ENCODE results near the gene RFX1.

DNA sequence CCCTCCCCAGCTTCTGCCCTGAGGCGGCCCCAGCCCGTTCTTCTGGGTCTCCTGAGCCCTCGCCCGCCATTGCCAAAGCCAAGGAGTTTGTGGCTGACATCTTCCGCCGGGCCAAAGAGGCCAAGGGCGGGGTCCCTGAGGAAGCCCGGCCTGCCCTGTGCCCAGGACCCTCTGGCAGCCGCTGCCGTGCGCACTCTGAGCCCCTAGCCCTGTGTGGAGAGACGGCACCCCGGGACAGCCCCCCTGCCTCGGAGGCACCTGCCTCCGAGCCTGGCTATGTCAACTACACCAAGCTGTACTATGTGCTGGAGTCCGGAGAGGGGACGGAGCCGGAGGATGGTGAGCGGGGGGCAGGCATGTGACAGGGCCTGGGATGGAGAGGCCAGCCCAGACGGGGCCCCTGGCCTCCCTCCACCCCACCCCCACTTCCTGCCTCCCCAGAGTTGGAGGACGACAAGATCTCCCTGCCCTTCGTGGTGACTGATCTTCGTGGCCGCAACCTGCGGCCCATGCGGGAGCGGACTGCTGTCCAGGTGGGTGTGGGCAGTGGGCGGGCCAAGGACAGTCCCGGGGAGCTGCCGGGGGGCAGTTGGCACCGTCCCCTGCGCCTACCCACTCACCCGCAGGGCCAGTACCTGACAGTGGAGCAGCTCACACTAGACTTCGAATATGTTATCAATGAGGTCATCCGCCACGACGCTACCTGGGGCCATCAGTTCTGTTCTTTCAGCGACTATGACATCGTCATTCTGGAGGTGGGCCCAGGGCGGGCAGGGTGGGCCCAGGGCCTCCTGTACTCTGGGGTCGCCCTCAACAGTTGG lies 46.8 kb downstream of the RFX1 start:
- TF ChIP-seq CEBPB (IDR thresholded peaks at IDR 0.05): no peak
- TF ChIP-seq EP300 (IDR thresholded peaks at IDR 0.05; ENCODE audit: borderline replicate concordance): no peak
- TF ChIP-seq, protein P1, sequence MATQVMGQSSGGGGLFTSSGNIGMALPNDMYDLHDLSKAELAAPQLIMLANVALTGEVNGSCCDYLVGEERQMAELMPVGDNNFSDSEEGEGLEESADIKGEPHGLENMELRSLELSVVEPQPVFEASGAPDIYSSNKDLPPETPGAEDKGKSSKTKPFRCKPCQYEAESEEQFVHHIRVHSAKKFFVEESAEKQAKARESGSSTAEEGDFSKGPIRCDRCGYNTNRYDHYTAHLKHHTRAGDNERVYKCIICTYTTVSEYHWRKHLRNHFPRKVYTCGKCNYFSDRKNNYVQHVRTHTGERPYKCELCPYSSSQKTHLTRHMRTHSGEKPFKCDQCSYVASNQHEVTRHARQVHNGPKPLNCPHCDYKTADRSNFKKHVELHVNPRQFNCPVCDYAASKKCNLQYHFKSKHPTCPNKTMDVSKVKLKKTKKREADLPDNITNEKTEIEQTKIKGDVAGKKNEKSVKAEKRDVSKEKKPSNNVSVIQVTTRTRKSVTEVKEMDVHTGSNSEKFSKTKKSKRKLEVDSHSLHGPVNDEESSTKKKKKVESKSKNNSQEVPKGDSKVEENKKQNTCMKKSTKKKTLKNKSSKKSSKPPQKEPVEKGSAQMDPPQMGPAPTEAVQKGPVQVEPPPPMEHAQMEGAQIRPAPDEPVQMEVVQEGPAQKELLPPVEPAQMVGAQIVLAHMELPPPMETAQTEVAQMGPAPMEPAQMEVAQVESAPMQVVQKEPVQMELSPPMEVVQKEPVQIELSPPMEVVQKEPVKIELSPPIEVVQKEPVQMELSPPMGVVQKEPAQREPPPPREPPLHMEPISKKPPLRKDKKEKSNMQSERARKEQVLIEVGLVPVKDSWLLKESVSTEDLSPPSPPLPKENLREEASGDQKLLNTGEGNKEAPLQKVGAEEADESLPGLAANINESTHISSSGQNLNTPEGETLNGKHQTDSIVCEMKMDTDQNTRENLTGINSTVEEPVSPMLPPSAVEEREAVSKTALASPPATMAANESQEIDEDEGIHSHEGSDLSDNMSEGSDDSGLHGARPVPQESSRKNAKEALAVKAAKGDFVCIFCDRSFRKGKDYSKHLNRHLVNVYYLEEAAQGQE (IDR thresholded peaks at IDR 0.05; ENCODE audit: low read depth): no peak
- no peak for TF ChIP-seq TCF12 (IDR thresholded peaks at IDR 0.05; ENCODE audit: low read depth)

All from Ishikawa (cell line).